OCI-LY3 (cell line): ENCODE results near the gene DSCAM.

Experiments
- EZH2phosphoT487 ChIP-seq: fragments of 200-600 bp; shearing (Covaris generic); IDR thresholded peaks from 2 replicates; pipeline ENCODE4 v1.6.1; 2018; ENCODE audit warnings: antibody characterized with exemption, mixed run types, low read depth
- TF ChIP-seq, protein P1 (sequence below): fragments of 200-600, 300-600 bp; sonication (generic); IDR thresholded peaks from 2 replicates; pipeline ENCODE4 v1.5.1; 2014; ENCODE audit warnings: antibody characterized with exemption, low read length, low read depth

DNA sequence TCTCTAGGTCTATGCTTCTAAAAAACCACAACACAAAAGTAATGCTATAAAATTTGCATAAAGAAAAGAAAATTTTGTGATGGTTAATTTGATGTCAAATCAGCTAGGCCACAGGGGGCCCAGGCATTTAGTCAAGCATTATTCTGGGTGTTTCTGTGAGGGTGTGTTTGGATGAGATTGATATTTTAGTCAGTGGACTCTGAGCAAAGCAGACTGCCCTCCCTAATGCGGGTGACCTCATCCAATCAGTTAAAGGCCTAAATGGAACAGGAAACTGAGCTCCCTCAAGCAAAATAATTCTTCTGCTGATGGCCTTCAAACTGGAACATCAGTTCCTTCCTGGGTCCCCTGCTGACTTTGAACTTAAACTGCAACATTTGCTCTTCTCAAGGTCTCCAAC is 358.0 kb downstream of the DSCAM start:
- TF ChIP-seq, protein P1, sequence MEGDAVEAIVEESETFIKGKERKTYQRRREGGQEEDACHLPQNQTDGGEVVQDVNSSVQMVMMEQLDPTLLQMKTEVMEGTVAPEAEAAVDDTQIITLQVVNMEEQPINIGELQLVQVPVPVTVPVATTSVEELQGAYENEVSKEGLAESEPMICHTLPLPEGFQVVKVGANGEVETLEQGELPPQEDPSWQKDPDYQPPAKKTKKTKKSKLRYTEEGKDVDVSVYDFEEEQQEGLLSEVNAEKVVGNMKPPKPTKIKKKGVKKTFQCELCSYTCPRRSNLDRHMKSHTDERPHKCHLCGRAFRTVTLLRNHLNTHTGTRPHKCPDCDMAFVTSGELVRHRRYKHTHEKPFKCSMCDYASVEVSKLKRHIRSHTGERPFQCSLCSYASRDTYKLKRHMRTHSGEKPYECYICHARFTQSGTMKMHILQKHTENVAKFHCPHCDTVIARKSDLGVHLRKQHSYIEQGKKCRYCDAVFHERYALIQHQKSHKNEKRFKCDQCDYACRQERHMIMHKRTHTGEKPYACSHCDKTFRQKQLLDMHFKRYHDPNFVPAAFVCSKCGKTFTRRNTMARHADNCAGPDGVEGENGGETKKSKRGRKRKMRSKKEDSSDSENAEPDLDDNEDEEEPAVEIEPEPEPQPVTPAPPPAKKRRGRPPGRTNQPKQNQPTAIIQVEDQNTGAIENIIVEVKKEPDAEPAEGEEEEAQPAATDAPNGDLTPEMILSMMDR: no peak
- TF ChIP-seq EZH2phosphoT487: no peak
